Measurements from ENCODE around the gene CTNNA2.

CTNNA2 gene

GRCh38 chr2:80026040-80026729, 513.3 kb downstream of the CTNNA2 start:
- no peak for TF ChIP-seq MAX (IDR thresholded peaks at IDR 0.05)
- no peak for TF ChIP-seq CEBPB (IDR thresholded peaks at IDR 0.05)
- TF ChIP-seq REST (IDR thresholded peaks at IDR 0.05; ENCODE audit: low read depth), result no peak
- no peak for TF ChIP-seq RAD21 (IDR thresholded peaks at IDR 0.05; ENCODE audit: low read depth)
- TF ChIP-seq CREB1 (IDR thresholded peaks at IDR 0.05; ENCODE audit: low read depth), result no peak
- TF ChIP-seq YY1 (IDR thresholded peaks at IDR 0.05; ENCODE audit: low read depth), result no peak

- TF ChIP-seq EP300 (IDR thresholded peaks at IDR 0.05; ENCODE audit: borderline replicate concordance) (no peak), RAD21 (IDR thresholded peaks at IDR 0.05; ENCODE audit: low read depth) (no peak), CEBPB (IDR thresholded peaks at IDR 0.05) (no peak), USF1 (IDR thresholded peaks at IDR 0.05) (no peak), NFIC (IDR thresholded peaks at IDR 0.05) (no peak), FOXM1 (IDR thresholded peaks at IDR 0.05; ENCODE audit: borderline replicate concordance, low read depth) (no peak), CREB1 (IDR thresholded peaks at IDR 0.05; ENCODE audit: low read depth) (no peak), TAF1 (IDR thresholded peaks at IDR 0.05; ENCODE audit: low read depth) (no peak), EGR1 (IDR thresholded peaks at IDR 0.05) (no peak)
These were observed 515.2 kb downstream of the CTNNA2 start for GRCh38 chr2:80028051-80028450.

- TF ChIP-seq EP300 (IDR thresholded peaks at IDR 0.05; ENCODE audit: borderline replicate concordance) (no peak), CEBPB (IDR thresholded peaks at IDR 0.05) (no peak), FOXM1 (IDR thresholded peaks at IDR 0.05; ENCODE audit: borderline replicate concordance, low read depth) (no peak), RAD21 (IDR thresholded peaks at IDR 0.05; ENCODE audit: low read depth) (no peak), CREB1 (IDR thresholded peaks at IDR 0.05; ENCODE audit: low read depth) (no peak), USF1 (IDR thresholded peaks at IDR 0.05) (no peak), EGR1 (IDR thresholded peaks at IDR 0.05) (no peak), MAX (IDR thresholded peaks at IDR 0.05) (no peak), NFIC (IDR thresholded peaks at IDR 0.05) (no peak), ZBTB7A (IDR thresholded peaks at IDR 0.05; ENCODE audit: low read depth) (no peak), TCF12 (IDR thresholded peaks at IDR 0.05; ENCODE audit: low read depth) (no peak), TAF1 (IDR thresholded peaks at IDR 0.05; ENCODE audit: low read depth) (no peak), REST (IDR thresholded peaks at IDR 0.05; ENCODE audit: low read depth) (no peak), TEAD4 (IDR thresholded peaks at IDR 0.05) (no peak), YY1 (IDR thresholded peaks at IDR 0.05; ENCODE audit: low read depth) (no peak)
These were observed 515.7 kb downstream of the CTNNA2 start for GRCh38 chr2:80028584-80028983.

- TF ChIP-seq REST (IDR thresholded peaks at IDR 0.05; ENCODE audit: low read depth) (no peak), USF1 (IDR thresholded peaks at IDR 0.05) (no peak), EGR1 (IDR thresholded peaks at IDR 0.05) (no peak), MAX (IDR thresholded peaks at IDR 0.05) (no peak), ZBTB7A (IDR thresholded peaks at IDR 0.05; ENCODE audit: low read depth) (no peak), YY1 (IDR thresholded peaks at IDR 0.05; ENCODE audit: low read depth) (no peak), CEBPB (IDR thresholded peaks at IDR 0.05) (no peak), EP300 (IDR thresholded peaks at IDR 0.05; ENCODE audit: borderline replicate concordance) (no peak), RAD21 (IDR thresholded peaks at IDR 0.05; ENCODE audit: low read depth) (no peak), TEAD4 (IDR thresholded peaks at IDR 0.05) (no peak), TAF1 (IDR thresholded peaks at IDR 0.05; ENCODE audit: low read depth) (no peak), TCF12 (IDR thresholded peaks at IDR 0.05; ENCODE audit: low read depth) (no peak), NFIC (IDR thresholded peaks at IDR 0.05) (no peak), FOXM1 (IDR thresholded peaks at IDR 0.05; ENCODE audit: borderline replicate concordance, low read depth) (no peak), CREB1 (IDR thresholded peaks at IDR 0.05; ENCODE audit: low read depth) (no peak)
These were observed 517.3 kb downstream of the CTNNA2 start for GRCh38 chr2:80030135-80030534.
